IMR-90 (cell line): ENCODE data around the gene ARPC5. TPM values are rescaled to one million over a fixed set of nuclear protein-coding genes. Genes with fewer than 3 reads are reported as not detected.

ENCODE experiments used
- ATAC-seq: fragments of 200-7000 bp; cut with Tn5 transposase; 2 replicates; pipeline ENCODE4 v1.9.1; 2020; ENCODE audit warnings: low read depth, mild to moderate bottlenecking, moderate library complexity
- BruUV-seq: library from RNA; stranded (reverse); fragments of 400-500 nt; replicated peaks from 2 replicates; lab custom pipeline; 2021; lab: Mats Ljungman, UMichigan
- CTCF ChIA-PET: fragments of 300-600 bp; formaldehyde crosslinking; extraction: SDS; loops from one replicate; lab custom pipeline; 2021; ENCODE audit warnings: antibody characterized with exemption; lab: Yijun Ruan, JAX
- POLR2A ChIA-PET: fragments of 300-600 bp; sonication (Branson Sonifier 250); formaldehyde crosslinking; loops from one replicate; lab custom pipeline; 2022; ENCODE audit warnings: antibody characterized with exemption; ENCODE audit not compliant: unreplicated experiment; lab: Charles Lee
- DNase-seq: peaks from one replicate; pipeline ENCODE4 v3.0.0; 2013
- H2AFZ ChIP-seq: replicated peaks from 2 replicates; pipeline ENCODE3; 2013; ENCODE audit warnings: low read length, mild to moderate bottlenecking; ENCODE audit not compliant: poor library complexity
- H2AK5ac ChIP-seq: 2 replicates; pipeline ENCODE4 v1.6.1; 2013; ENCODE audit warnings: low read depth, low read length, inconsistent platforms
- H2AK9ac ChIP-seq: replicated peaks from 2 replicates; pipeline ENCODE3; 2013; ENCODE audit warnings: mild to moderate bottlenecking, low read depth, low read length, moderate library complexity; ENCODE audit not compliant: poor library complexity
- H2BK120ac ChIP-seq: 2 replicates; pipeline ENCODE4 v1.6.1; 2013; ENCODE audit warnings: low read depth, low read length, inconsistent platforms
- H2BK15ac ChIP-seq: 3 replicates; pipeline ENCODE4 v1.6.1; 2013; ENCODE audit warnings: low read depth, low read length, inconsistent platforms
- H2BK20ac ChIP-seq: 2 replicates; pipeline ENCODE4 v1.6.1; 2013; ENCODE audit warnings: low read depth, mild to moderate bottlenecking, inconsistent platforms, low read length, moderate library complexity
- H2BK5ac ChIP-seq: 2 replicates; pipeline ENCODE4 v1.6.1; 2013; ENCODE audit warnings: mild to moderate bottlenecking, low read depth, low read length, inconsistent platforms; ENCODE audit not compliant: poor library complexity, severe bottlenecking
- H3K14ac ChIP-seq: replicated peaks from 2 replicates; pipeline ENCODE4 v1.6.1; 2013; ENCODE audit warnings: low read depth, low read length, inconsistent platforms
- H3K18ac ChIP-seq: 2 replicates; pipeline ENCODE4 v1.6.1; 2013; ENCODE audit warnings: low read depth, low read length, control low read depth
- H3K23ac ChIP-seq: 2 replicates; pipeline ENCODE4 v1.6.1; 2013; ENCODE audit warnings: low read depth, low read length, inconsistent platforms
- H3K27ac ChIP-seq: 2 replicates; pipeline ENCODE4 v1.5.1; 2013; ENCODE audit warnings: mild to moderate bottlenecking, control low read depth, low read length; ENCODE audit not compliant: insufficient read depth
- H3K27me3 ChIP-seq: 2 replicates; pipeline ENCODE4 v1.6.1; 2013; ENCODE audit warnings: low read length; ENCODE audit not compliant: control insufficient read depth, insufficient read depth
- H3K36me3 ChIP-seq: 2 replicates; pipeline ENCODE4 v1.6.1; 2013; ENCODE audit warnings: low read length, mixed read lengths; ENCODE audit not compliant: control insufficient read depth, insufficient read depth
- H3K4ac ChIP-seq: 2 replicates; pipeline ENCODE4 v1.6.1; 2013; ENCODE audit warnings: low read depth, low read length, inconsistent platforms
- H3K4me1 ChIP-seq: 2 replicates; pipeline ENCODE4 v1.6.1; 2013; ENCODE audit warnings: low read length, mixed read lengths; ENCODE audit not compliant: control insufficient read depth, insufficient read depth
- H3K4me2 ChIP-seq: 2 replicates; pipeline ENCODE4 v1.6.1; 2013; ENCODE audit warnings: low read depth, mild to moderate bottlenecking, control low read depth, low read length, moderate library complexity
- H3K4me3 ChIP-seq: 2 replicates; pipeline ENCODE4 v1.5.1; 2013; ENCODE audit warnings: low read depth, mild to moderate bottlenecking, control low read depth, low read length, moderate library complexity; ENCODE audit not compliant: insufficient read depth
- H3K56ac ChIP-seq: 2 replicates; pipeline ENCODE4 v1.6.1; 2013; ENCODE audit warnings: low read length, inconsistent platforms; ENCODE audit not compliant: insufficient read depth; ENCODE audit errors: extremely low read depth
- H3K79me1 ChIP-seq, 2 experiments: 2 replicates each; pipeline ENCODE4 v1.6.1; 2013; ENCODE audit warnings: low read length in 2 of 2, inconsistent platforms in 1 of 2, low read depth in 1 of 2
- H3K9ac ChIP-seq: 2 replicates; pipeline ENCODE4 v1.6.1; 2013; ENCODE audit warnings: low read depth, low read length, control low read depth
- H3K9me1 ChIP-seq: 2 replicates; pipeline ENCODE4 v1.6.1; 2013; ENCODE audit warnings: low read length, inconsistent platforms; ENCODE audit not compliant: insufficient read depth
- H3K9me3 ChIP-seq: 2 replicates; pipeline ENCODE4 v1.6.1; 2013; ENCODE audit warnings: low read length; ENCODE audit not compliant: control insufficient read depth, insufficient read depth
- H4K20me1 ChIP-seq: 2 replicates; pipeline ENCODE4 v1.6.1; 2013; ENCODE audit warnings: low read length, inconsistent platforms; ENCODE audit not compliant: insufficient read depth
- H4K5ac ChIP-seq: 2 replicates; pipeline ENCODE4 v1.6.1; 2013; ENCODE audit warnings: mild to moderate bottlenecking, low read depth, low read length, control low read depth
- H4K8ac ChIP-seq, 2 experiments: 2 replicates each; pipeline ENCODE4 v1.6.1; 2013; ENCODE audit warnings: low read depth in 2 of 2, low read length in 2 of 2, control low read depth in 1 of 2, inconsistent platforms in 1 of 2
- H4K91ac ChIP-seq: 2 replicates; pipeline ENCODE4 v1.6.1; 2013; ENCODE audit warnings: low read depth, low read length, inconsistent platforms; ENCODE audit not compliant: insufficient read depth
- CEBPB ChIP-seq: IDR thresholded peaks from 2 replicates; pipeline ENCODE4 v1.6.1; 2012; ENCODE audit warnings: low read depth, low read length, improper control_type of control experiment
- CTCF ChIP-seq: conservative IDR thresholded peaks from 2 replicates; pipeline ENCODE4 v1.5.1; 2012; ENCODE audit warnings: mild to moderate bottlenecking, low read depth, low read length, improper control_type of control experiment
- ELK1 ChIP-seq: fragments of 150-350 bp; IDR thresholded peaks from 2 replicates; pipeline ENCODE4 v1.6.1; 2016; ENCODE audit warnings: low read depth, mild to moderate bottlenecking, low read length, moderate library complexity, borderline replicate concordance
- MAFK ChIP-seq: IDR thresholded peaks from 2 replicates; pipeline ENCODE4 v1.6.1; 2012; ENCODE audit warnings: low read depth, low read length, improper control_type of control experiment
- NFE2L2 ChIP-seq: fragments of 150-350 bp; IDR thresholded peaks from 2 replicates; pipeline ENCODE4 v1.6.1; 2016; ENCODE audit warnings: low read depth, mild to moderate bottlenecking, low read length
- RFX5 ChIP-seq: IDR thresholded peaks from 2 replicates; pipeline ENCODE4 v1.8.0; 2012; ENCODE audit warnings: low read depth, mild to moderate bottlenecking, low read length, moderate library complexity
- SMC3 ChIP-seq: fragments of 150-350 bp; IDR thresholded peaks from 2 replicates; pipeline ENCODE4 v1.6.1; 2016; ENCODE audit warnings: low read depth, mild to moderate bottlenecking, antibody characterized with exemption, low read length, moderate library complexity
- WGBS, 2 experiments: methylation state at CpG; one replicate each; pipeline versions ENCODE4 v1.1.5 to v1.1.7; 2013; ENCODE audit warnings: missing lambda C conversion rate in 2 of 2; ENCODE audit not compliant: insufficient read length in 1 of 2; ENCODE audit errors: extremely low coverage in 2 of 2; 5-methylcytosine and 5-hydroxymethylcytosine counted together
- dilution Hi-C: fragments of 300-500 bp; cut with HindIII; formaldehyde crosslinking; loops from one replicate; pipeline ENCODE4 v1.14.3; 2018; ENCODE audit warnings: low sequenced_read_pairs; ENCODE audit not compliant: unreplicated experiment
- in situ Hi-C: fragments of 300-500 bp; cut with MboI; formaldehyde crosslinking; loops from 3 replicates; pipeline ENCODE4 v1.14.3; 2019; ENCODE audit warnings: low sequenced_read_pairs, inconsistent platforms, mixed read lengths
- intact Hi-C: fragments of 100-400 bp; cut with micrococcal nuclease; formaldehyde crosslinking; loops from 2 replicates; pipeline ENCODE4 v1.10.0; 2022
- polyA plus RNA-seq, 3 experiments: library from polyadenylated mRNA; depleted of rRNA; stranded (reverse); fragments of >200 nt; gene quantifications; 2 replicates each; pipeline ENCODE4 v1.2.3, GENCODE V29; 2012; ENCODE audit warnings: low replicate concordance in 1 of 3
- total RNA-seq: library from RNA; depleted of rRNA; stranded (reverse); fragments of >200 nt; gene quantifications from 2 replicates; pipeline ENCODE4 v1.2.3, GENCODE V29; 2012

The ARPC5 gene
- total and polyA plus RNA-seq, 2 of the 4 experiments (the other 2 are of a cell fraction) = 132 to 212 TPM

DNA sequence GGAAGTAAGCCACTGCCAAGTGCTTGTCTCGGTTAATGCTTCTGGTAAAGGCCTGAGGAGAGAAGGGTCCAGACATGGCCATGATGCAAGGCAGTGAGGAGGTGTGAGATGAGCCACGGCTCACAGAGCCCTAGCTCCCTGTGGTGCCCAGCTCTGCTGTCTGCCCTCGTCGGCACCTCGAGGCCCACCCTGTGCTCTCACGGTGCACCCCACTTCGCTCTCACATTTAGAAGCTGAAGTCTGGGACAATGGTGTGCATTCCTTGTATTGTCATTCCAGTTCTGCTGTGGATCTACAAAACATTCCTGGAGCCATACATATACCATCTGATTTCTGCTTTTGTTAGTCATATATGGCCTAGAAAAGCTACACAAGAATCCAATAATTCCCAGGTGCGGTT, 48.7 kb downstream of the ARPC5 start:
- no peaks in the 10 kb centered on the region for H3K79me1 ChIP-seq
- no TSS peak for BruUV-seq
- H3K56ac ChIP-seq = no peak overlapping the region
- H3K14ac ChIP-seq = no peak overlapping the region; the same call in 1 of the 2 replicates
- H3K4ac ChIP-seq = no peak overlapping the region
- H2BK20ac ChIP-seq = no peak overlapping the region
- no peak overlapping the region for H2BK5ac ChIP-seq
- no peaks in the 10 kb centered on the region for H3K36me3 ChIP-seq
- H2AFZ ChIP-seq = no peak overlapping the region
- H3K4me3 ChIP-seq = no peak overlapping the region
- ChIA-PET POLR2A (no interaction called here), CTCF (no interaction called here)
- ATAC-seq (no peak), DNase-seq (no peak)
- no peaks in the 10 kb centered on the region for H3K27me3 ChIP-seq
- H2AK9ac ChIP-seq = peak overlapping the region; percentile 5
- H3K23ac ChIP-seq = no peak overlapping the region
- H3K27ac ChIP-seq = no peak overlapping the region
- no peak overlapping the region for H3K4me2 ChIP-seq
- TF ChIP-seq SMC3 (no peak), CTCF (no peak), RFX5 (no peak), NFE2L2 (no peak), ELK1 (no peak), MAFK (no peak), CEBPB (no peak)
- in situ Hi-C loops = no loop called here
- no peak overlapping the region for H3K9ac ChIP-seq
- H3K9me3 ChIP-seq = no peaks in the 10 kb centered on the region
- no peak overlapping the region for H4K5ac ChIP-seq
- peaks cover 3% of the 10 kb centered on the region; the same call in 1 of the 2 replicates for H3K9me1 ChIP-seq
- 90% methylated on average over 5 of the region's 8 CpGs; no CpG with 5 or more reads in 1 of the 2 experiments for WGBS, 2 experiments
- no peak overlapping the region for H2BK120ac ChIP-seq
- H3K18ac ChIP-seq = no peak overlapping the region
- dilution Hi-C loops = no loop called here
- intact Hi-C loops = no loop called here
- no peak overlapping the region for H2AK5ac ChIP-seq
- no peak overlapping the region for H2BK15ac ChIP-seq
- no peak overlapping the region for H4K91ac ChIP-seq
- 0 out of 2 replicates have a peak, but pooled peaks cover 6% of the 10 kb centered on the region for H3K4me1 ChIP-seq
- H4K20me1 ChIP-seq = no peaks in the 10 kb centered on the region
- no peak overlapping the region for H4K8ac ChIP-seq
